Ureter (tissue), 1 donor: ENCODE measurements around the gene CCT3. TPM values are rescaled to one million over a fixed set of nuclear protein-coding genes. Genes with fewer than 3 reads are reported as not detected.

Experiments
- DNase-seq: peaks from one replicate; pipeline ENCODE4 v3.0.0-alpha.2; 2020; ENCODE audit warnings: low spot score
- total RNA-seq: library from RNA; stranded (reverse); gene quantifications from one replicate; pipeline ENCODE4 v1.2.4, GENCODE V29; 2023
- donor health status: DM: yes; HTN: yes; CAD: no.

CCT3 gene
- total RNA-seq, 1 donor from 2014 or later = 209 TPM

GRCh38 chr1:156282479-156283222, 55.4 kb downstream of the CCT3 start, which contains the start of gene SMG5:
Gene SMG5, minus strand, starts transcription at chr1:156282825. Its CDS starts 145 bp downstream, at chr1:156282680.
- peak; percentile 98 for DNase-seq

- DNase-seq = no peak
These were observed 56.2 kb downstream of the CCT3 start for GRCh38 chr1:156281693-156282478.

GRCh38 chr1:156281281-156281680, 56.8 kb downstream of the CCT3 start:
- DNase-seq = no peak

- no peak for DNase-seq
These were observed 58.3 kb downstream of the CCT3 start for GRCh38 chr1:156279837-156280236.

- no peak for DNase-seq
These were observed 61.1 kb downstream of the CCT3 start for GRCh38 chr1:156276966-156277381.

- no peak for DNase-seq
These were observed 61.6 kb downstream of the CCT3 start for GRCh38 chr1:156276532-156276931.

GRCh38 chr1:156270314-156270713, 67.8 kb downstream of the CCT3 start:
- no peak for DNase-seq

GRCh38 chr1:156268336-156268735, 69.8 kb downstream of the CCT3 start:
- DNase-seq = no peak

- no peak for DNase-seq
These were observed 72.0 kb downstream of the CCT3 start for GRCh38 chr1:156266051-156266450.

GRCh38 chr1:156263288-156263655, 74.8 kb downstream of the CCT3 start:
- DNase-seq = no peak

GRCh38 chr1:156262461-156263287, 75.4 kb downstream of the CCT3 start:
- no peak for DNase-seq

GRCh38 chr1:156260896-156261295, 77.2 kb downstream of the CCT3 start:
- no peak for DNase-seq

GRCh38 chr1:156259805-156260204, 78.3 kb downstream of the CCT3 start:
- DNase-seq = no peak

Other genes starting within 250 kb of the CCT3 start
- 444 TPM for gene LMNA, start 223.6 kb downstream of the CCT3 start, total RNA-seq
- 49.3 TPM for gene SEMA4A, start 184.7 kb downstream of the CCT3 start, total RNA-seq
- 24.7 TPM for gene SLC25A44, start 144.2 kb downstream of the CCT3 start, total RNA-seq
- gene PMF1, start 125.3 kb downstream of the CCT3 start, total RNA-seq = 59.3 TPM
- 2.2 TPM for gene BGLAP, start 96.1 kb downstream of the CCT3 start, total RNA-seq
- gene PAQR6, start 90.2 kb downstream of the CCT3 start, total RNA-seq = 4.4 TPM
- gene SMG5, start 55.5 kb downstream of the CCT3 start, total RNA-seq = 77.5 TPM
- 26.2 TPM for gene TMEM79, start 54.0 kb downstream of the CCT3 start, total RNA-seq
- gene GLMP, start 42.6 kb downstream of the CCT3 start, total RNA-seq = 47.6 TPM
- not detected for gene VHLL, start 39.0 kb downstream of the CCT3 start, total RNA-seq
- gene TSACC, start 234 bp upstream of the CCT3 start, total RNA-seq = 2.2 TPM
- gene RHBG, start 30.9 kb upstream of the CCT3 start, total RNA-seq = 2.8 TPM
- gene MEF2D, start 162.5 kb upstream of the CCT3 start, total RNA-seq = 55.3 TPM
- gene IQGAP3, start 234.3 kb upstream of the CCT3 start, total RNA-seq = 0.68 TPM
- gene TTC24, start 241.4 kb upstream of the CCT3 start, total RNA-seq = not detected